ENCODE results near the gene SBNO1.

Gene SBNO1

DNA sequence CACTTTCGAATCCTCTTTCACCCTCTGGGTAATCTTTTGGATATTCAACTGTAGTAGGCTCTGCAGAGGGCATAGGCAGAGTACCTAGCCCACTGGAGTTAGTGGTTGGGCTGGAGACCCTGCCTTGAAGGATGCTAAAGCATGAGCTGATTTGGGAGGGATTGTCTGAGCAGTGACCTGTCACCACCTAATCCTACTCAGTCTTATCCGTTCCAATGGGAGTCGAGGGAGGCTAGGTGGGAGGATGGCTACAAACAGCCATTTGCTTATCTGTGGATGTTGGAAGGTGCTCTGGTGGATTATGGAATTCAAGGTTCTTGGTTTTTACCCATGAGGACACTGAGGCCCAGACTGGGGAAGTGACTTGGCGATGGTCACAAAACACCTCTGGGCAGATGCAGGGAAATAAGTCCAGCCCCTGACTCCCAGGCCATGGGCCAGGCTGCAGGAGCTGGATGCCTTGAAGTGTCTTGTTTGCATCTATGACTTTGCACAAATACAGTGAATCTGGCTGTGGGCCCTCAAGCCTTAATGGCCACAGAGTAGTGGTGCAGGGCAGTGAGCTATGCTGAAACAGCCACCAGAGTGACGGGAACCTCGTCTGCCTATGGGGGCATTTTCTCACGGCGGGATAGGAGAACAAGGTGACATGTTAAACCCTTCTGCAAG, 23.0 kb upstream of the SBNO1 start:
- H3K9me3 ChIP-seq (ENCODE audit: control insufficient read depth, insufficient read depth, low read depth, low read length) = no peaks in the 10 kb centered on the region
- H3K36me3 ChIP-seq (ENCODE audit: control insufficient read depth in 2 of 2, insufficient read depth in 1 of 2, low read length in 2 of 2) = peaks cover 14 to 28% of the 10 kb centered on the region in 2 experiments; a peak in 2 of 3 replicates
- POLR2A ChIA-PET = interaction anchor here (0.8 to 1.9 kb wide), 3 partner anchors 23 to 70 kb away, joined by 3 to 11 read pairs (median 7); partner anchors contain the start of genes SBNO1 and SNRNP35
- peak overlapping the region; percentile 52; the same call in 1 of the 2 replicates for H3K4me3 ChIP-seq (ENCODE audit: low read depth, low read length)
- no peak overlapping the region for H3K27ac ChIP-seq (ENCODE audit: extremely low read depth, low read depth, low read length)
- H3K4me1 ChIP-seq (ENCODE audit: control insufficient read depth, insufficient read depth, low read length) = peaks cover 2% of the 10 kb centered on the region; the same call in 1 of the 2 replicates
- CTCF ChIA-PET = interaction anchor here (1.2 to 2.2 kb wide), 2 partner anchors 22 to 195 kb away, joined by 6 to 10 read pairs; no protein-coding TSS in a partner anchor
- TF ChIP-seq SETDB1 (IDR thresholded peaks at IDR 0.05; ENCODE audit: insufficient read length, low read length) = no peak
- TF ChIP-seq ZNF140 (tag by site-specific recombination; IDR thresholded peaks at IDR 0.05) = no peak
- no peak for TF ChIP-seq ZBTB8A (tag by site-specific recombination; IDR thresholded peaks at IDR 0.05)
- TF ChIP-seq WT1 (tag by site-specific recombination; IDR thresholded peaks at IDR 0.05) = 0 out of 2 replicates have a peak, but pooled peaks have one; percentile 19
- no peak for TF ChIP-seq GLI2 (tag by site-specific recombination; IDR thresholded peaks at IDR 0.05; ENCODE audit: borderline replicate concordance, low read depth)
- no peak for TF ChIP-seq GLIS1 (tag by site-specific recombination; IDR thresholded peaks at IDR 0.05)
- peak; percentile 94 for TF ChIP-seq ZNF449 (tag by site-specific recombination; IDR thresholded peaks at IDR 0.05)
- TF ChIP-seq, protein P1, sequence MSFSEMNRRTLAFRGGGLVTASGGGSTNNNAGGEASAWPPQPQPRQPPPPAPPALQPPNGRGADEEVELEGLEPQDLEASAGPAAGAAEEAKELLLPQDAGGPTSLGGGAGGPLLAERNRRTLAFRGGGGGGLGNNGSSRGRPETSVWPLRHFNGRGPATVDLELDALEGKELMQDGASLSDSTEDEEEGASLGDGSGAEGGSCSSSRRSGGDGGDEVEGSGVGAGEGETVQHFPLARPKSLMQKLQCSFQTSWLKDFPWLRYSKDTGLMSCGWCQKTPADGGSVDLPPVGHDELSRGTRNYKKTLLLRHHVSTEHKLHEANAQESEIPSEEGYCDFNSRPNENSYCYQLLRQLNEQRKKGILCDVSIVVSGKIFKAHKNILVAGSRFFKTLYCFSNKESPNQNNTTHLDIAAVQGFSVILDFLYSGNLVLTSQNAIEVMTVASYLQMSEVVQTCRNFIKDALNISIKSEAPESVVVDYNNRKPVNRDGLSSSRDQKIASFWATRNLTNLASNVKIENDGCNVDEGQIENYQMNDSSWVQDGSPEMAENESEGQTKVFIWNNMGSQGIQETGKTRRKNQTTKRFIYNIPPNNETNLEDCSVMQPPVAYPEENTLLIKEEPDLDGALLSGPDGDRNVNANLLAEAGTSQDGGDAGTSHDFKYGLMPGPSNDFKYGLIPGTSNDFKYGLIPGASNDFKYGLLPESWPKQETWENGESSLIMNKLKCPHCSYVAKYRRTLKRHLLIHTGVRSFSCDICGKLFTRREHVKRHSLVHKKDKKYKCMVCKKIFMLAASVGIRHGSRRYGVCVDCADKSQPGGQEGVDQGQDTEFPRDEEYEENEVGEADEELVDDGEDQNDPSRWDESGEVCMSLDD (tag by site-specific recombination; IDR thresholded peaks at IDR 0.05) = no peak
- TF ChIP-seq FEZF1 (tag by site-specific recombination; IDR thresholded peaks at IDR 0.05) = no peak
- no peak for TF ChIP-seq YY1 (tag by site-specific recombination; IDR thresholded peaks at IDR 0.05)
- TF ChIP-seq ZNF747 (tag by site-specific recombination; IDR thresholded peaks at IDR 0.05) = no peak
- TF ChIP-seq ZNF600 (tag by site-specific recombination; IDR thresholded peaks at IDR 0.05) = 0 out of 2 replicates have a peak, but pooled peaks have one; percentile 39
- no peak for TF ChIP-seq KLF16 (tag by site-specific recombination; IDR thresholded peaks at IDR 0.05)
- TF ChIP-seq SP7 (tag by site-specific recombination; IDR thresholded peaks at IDR 0.05) = no peak
- no peak for TF ChIP-seq ZNF513 (tag by site-specific recombination; IDR thresholded peaks at IDR 0.05)
- TF ChIP-seq ZNF157 (tag by site-specific recombination; IDR thresholded peaks at IDR 0.05) = no peak
- TF ChIP-seq ZSCAN30 (tag by site-specific recombination; IDR thresholded peaks at IDR 0.05) = no peak
- no peak for TF ChIP-seq ZNF596 (tag by site-specific recombination; IDR thresholded peaks at IDR 0.05)
- TF ChIP-seq, protein P2, sequence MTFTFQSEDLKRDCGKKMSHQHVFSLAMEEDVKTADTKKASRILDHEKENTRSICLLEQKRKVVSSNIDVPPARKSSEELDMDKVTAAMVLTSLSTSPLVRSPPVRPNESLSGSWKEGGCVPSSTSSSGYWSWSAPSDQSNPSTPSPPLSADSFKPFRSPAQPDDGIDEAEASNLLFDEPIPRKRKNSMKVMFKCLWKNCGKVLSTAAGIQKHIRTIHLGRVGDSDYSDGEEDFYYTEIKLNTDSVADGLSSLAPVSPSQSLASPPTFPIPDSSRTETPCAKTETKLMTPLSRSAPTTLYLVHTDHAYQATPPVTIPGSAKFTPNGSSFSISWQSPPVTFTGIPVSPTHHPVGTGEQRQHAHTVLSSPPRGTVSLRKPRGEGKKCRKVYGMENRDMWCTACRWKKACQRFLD (tag by site-specific recombination; IDR thresholded peaks at IDR 0.05) = no peak
- TF ChIP-seq ZFP3 (tag by site-specific recombination; IDR thresholded peaks at IDR 0.05; ENCODE audit: low read depth) = no peak
- TF ChIP-seq ZNF501 (tag by site-specific recombination; IDR thresholded peaks at IDR 0.05) = no peak
- no peak for TF ChIP-seq ZNF16 (tag by site-specific recombination; IDR thresholded peaks at IDR 0.05; ENCODE audit: low read depth)
- TF ChIP-seq ATF2 (tag by site-specific recombination; IDR thresholded peaks at IDR 0.05; ENCODE audit: low read depth) = no peak
- TF ChIP-seq ZBTB1 (tag by site-specific recombination; IDR thresholded peaks at IDR 0.05) = no peak
- no peak for TF ChIP-seq ZNF560 (tag by site-specific recombination; IDR thresholded peaks at IDR 0.05; ENCODE audit: borderline replicate concordance)
- no peak for TF ChIP-seq GLIS2 (tag by site-specific recombination; IDR thresholded peaks at IDR 0.05)
- no peak for TF ChIP-seq ZNF223 (tag by site-specific recombination; IDR thresholded peaks at IDR 0.05)
- no peak for TF ChIP-seq RBAK (tag by site-specific recombination; IDR thresholded peaks at IDR 0.05)
- TF ChIP-seq ZNF23 (tag by site-specific recombination; IDR thresholded peaks at IDR 0.05; ENCODE audit: borderline replicate concordance) = no peak
- TF ChIP-seq OSR2 (tag by site-specific recombination; IDR thresholded peaks at IDR 0.05) = no peak

All from HEK293 (cell line).